ENCODE results near the gene PCDHB10.
"Not testable (repeated sequence)": the region's sequence is repeated elsewhere in the genome, so short reads cannot be mapped to it uniquely, and the experiment has no call there.

PCDHB10 gene

GRCh38 chr5:141192110-141192725, at the start of gene PCDHB10:
Gene PCDHB10 (plus strand): TSS chr5:141192353. CDS start chr5:141192553, 200 bp downstream.
- no peak for DNase-seq (ENCODE audit: low read depth in 2 of 2)

- no peak for DNase-seq (ENCODE audit: low read depth in 2 of 2)
Measured at GRCh38 chr5:141149812-141150211, 42.3 kb upstream of the PCDHB10 start, which contains the start of gene PCDHB6. Gene PCDHB6 (plus strand): TSS chr5:141150057. CDS start chr5:141150258, 201 bp downstream.

GRCh38 chr5:141150224-141150992, 41.7 kb upstream of the PCDHB10 start:
- DNase-seq (ENCODE audit: low read depth in 2 of 2) = no peak

GRCh38 chr5:141150993-141151325, 41.2 kb upstream of the PCDHB10 start:
- DNase-seq (ENCODE audit: low read depth in 2 of 2) = no peak

GRCh38 chr5:141151632-141152031, 40.5 kb upstream of the PCDHB10 start:
- not testable (repeated sequence) for DNase-seq (ENCODE audit: low read depth in 2 of 2)

- DNase-seq (ENCODE audit: low read depth in 2 of 2) = not testable (repeated sequence)
Measured at GRCh38 chr5:141152096-141152495, 40.1 kb upstream of the PCDHB10 start.

GRCh38 chr5:141155540-141156374, 36.4 kb upstream of the PCDHB10 start:
- DNase-seq (ENCODE audit: low read depth in 2 of 2) = no peak

GRCh38 chr5:141157356-141157755, 34.8 kb upstream of the PCDHB10 start:
- DNase-seq (ENCODE audit: low read depth in 2 of 2) = not testable (repeated sequence)

GRCh38 chr5:141157901-141158300, 34.3 kb upstream of the PCDHB10 start:
- not testable (repeated sequence) for DNase-seq (ENCODE audit: low read depth in 2 of 2)

- no peak for DNase-seq (ENCODE audit: low read depth in 2 of 2)
Measured at GRCh38 chr5:141172381-141173204, 19.6 kb upstream of the PCDHB10 start, which contains the start of gene PCDHB7. Gene PCDHB7 (plus strand): TSS chr5:141172644. CDS start chr5:141172836, 192 bp downstream.

GRCh38 chr5:141174291-141175104, 17.7 kb upstream of the PCDHB10 start:
- DNase-seq (ENCODE audit: low read depth in 2 of 2) = not testable (repeated sequence)

GRCh38 chr5:141175933-141176332, 16.2 kb upstream of the PCDHB10 start:
- DNase-seq (ENCODE audit: low read depth in 2 of 2) = no peak

GRCh38 chr5:141177577-141178191, 14.5 kb upstream of the PCDHB10 start, which contains the start of gene PCDHB8:
Gene PCDHB8 (plus strand): TSS chr5:141177790. CDS start chr5:141178035, 245 bp downstream.
- not testable (repeated sequence) for DNase-seq (ENCODE audit: low read depth in 2 of 2)

GRCh38 chr5:141179371-141179770, 12.8 kb upstream of the PCDHB10 start:
- not testable (repeated sequence) for DNase-seq (ENCODE audit: low read depth in 2 of 2)

GRCh38 chr5:141179876-141180275, 12.3 kb upstream of the PCDHB10 start:
- DNase-seq (ENCODE audit: low read depth in 2 of 2) = not testable (repeated sequence)

GRCh38 chr5:141180313-141180712, 11.8 kb upstream of the PCDHB10 start:
- no peak for DNase-seq (ENCODE audit: low read depth in 2 of 2)

- DNase-seq (ENCODE audit: low read depth in 2 of 2) = no peak
Measured at GRCh38 chr5:141182248-141182647, 9.9 kb upstream of the PCDHB10 start, which contains the start of gene PCDHB16. Gene PCDHB16 (plus strand): TSS chr5:141182387. CDS start chr5:141182560, 173 bp downstream.

GRCh38 chr5:141184117-141184855, 7.9 kb upstream of the PCDHB10 start:
- DNase-seq (ENCODE audit: low read depth in 2 of 2) = not testable (repeated sequence)
